Hepatocyte (in vitro differentiated cells): ENCODE data around the gene FAM241B.

Source experiments
- CTCF ChIP-seq: fragments of 200-600 bp; sonication (generic); IDR thresholded peaks from 2 replicates; pipeline ENCODE4 v1.5.1; 2016; ENCODE audit warnings: antibody characterized with exemption, mild to moderate bottlenecking; ENCODE audit not compliant: poor library complexity
- EZH2 ChIP-seq: fragments of 200-600 bp; sonication (generic); IDR thresholded peaks from 2 replicates; pipeline ENCODE4 v1.6.1; 2016; ENCODE audit warnings: antibody characterized with exemption, mild to moderate bottlenecking, borderline replicate concordance
- EZH2phosphoT487 ChIP-seq: fragments of 200-600 bp; sonication (generic); IDR thresholded peaks from one replicate; pipeline ENCODE4 v1.6.1; 2018; ENCODE audit warnings: antibody characterized with exemption, mild to moderate bottlenecking, low read depth, moderate library complexity; ENCODE audit not compliant: unreplicated experiment, severe bottlenecking

DNA sequence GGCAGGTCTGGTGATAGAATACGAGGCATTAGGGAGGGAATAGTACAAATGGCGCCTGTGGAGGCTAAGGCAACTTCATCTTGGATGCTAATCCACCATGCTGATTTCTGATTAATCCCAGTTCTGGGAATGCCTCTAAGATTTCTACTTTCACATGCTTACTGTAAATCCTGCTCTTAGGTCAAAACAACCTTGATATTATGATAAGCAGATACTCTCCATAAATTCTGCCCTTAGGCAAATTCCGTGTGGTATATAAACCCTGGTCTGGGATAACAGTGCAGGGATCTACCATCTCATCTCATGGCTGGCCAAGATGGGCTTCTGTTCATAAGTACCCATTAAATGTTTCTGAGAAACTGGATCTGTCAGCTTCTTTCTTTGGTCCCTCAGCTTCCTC lies 45.4 kb upstream of the FAM241B start:
- TF ChIP-seq CTCF: no peak
- TF ChIP-seq EZH2phosphoT487: no peak
- TF ChIP-seq EZH2: no peak
